Liver (tissue), 9 donors: ENCODE results near the gene FOXK1. TPM values are rescaled to one million over a fixed set of nuclear protein-coding genes. Genes with fewer than 3 reads are reported as not detected.

ENCODE experiments used
- DNase-seq: peaks from one replicate; pipeline ENCODE4 v3.0.0-alpha.2; 2017; ENCODE audit warnings: low spot score
- H3K27ac ChIP-seq, 2 donors: one replicate each; pipeline ENCODE4 v1.7.0; 2013; ENCODE audit warnings: inconsistent platforms in 2 of 2, low read length in 2 of 2, control low read depth in 1 of 2, low read depth in 1 of 2, mild to moderate bottlenecking in 1 of 2
- H3K27me3 ChIP-seq, 4 donors: one replicate each; pipeline versions ENCODE4 v1.6.1 to v1.7.0; 2013; ENCODE audit warnings: low read length in 3 of 4, inconsistent platforms in 1 of 4, mild to moderate bottlenecking in 1 of 4, moderate library complexity in 1 of 4; ENCODE audit not compliant: control insufficient read depth in 4 of 4, insufficient read depth in 4 of 4
- H3K36me3 ChIP-seq, 4 donors: one replicate each; pipeline versions ENCODE4 v1.6.1 to v1.7.0; 2013; ENCODE audit warnings: low read length in 3 of 4, mild to moderate bottlenecking in 3 of 4, low read depth in 1 of 4, moderate library complexity in 1 of 4; ENCODE audit not compliant: control insufficient read depth in 4 of 4, insufficient read depth in 3 of 4
- H3K4me1 ChIP-seq, 4 donors: one replicate each; pipeline versions ENCODE4 v1.6.1 to v1.7.0; 2013; ENCODE audit warnings: low read length in 3 of 4, mild to moderate bottlenecking in 3 of 4, moderate library complexity in 1 of 4; ENCODE audit not compliant: control insufficient read depth in 4 of 4, insufficient read depth in 4 of 4
- H3K4me3 ChIP-seq, 3 donors: one replicate each; pipeline versions ENCODE4 v1.6.1 to v1.7.0; 2013; ENCODE audit warnings: low read length in 3 of 3, control low read depth in 1 of 3, low read depth in 1 of 3, mild to moderate bottlenecking in 1 of 3
- H3K9ac ChIP-seq, 2 donors: one replicate each; pipeline ENCODE4 v1.7.0; 2013; ENCODE audit warnings: low read length in 2 of 2, mild to moderate bottlenecking in 2 of 2, moderate library complexity in 2 of 2, control low read depth in 1 of 2, low read depth in 1 of 2
- H3K9me3 ChIP-seq, 4 donors: one replicate each; pipeline versions ENCODE4 v1.6.1 to v1.7.0; 2013; ENCODE audit warnings: low read length in 3 of 4; ENCODE audit not compliant: control insufficient read depth in 4 of 4
- ATF3 ChIP-seq: IDR thresholded peaks from 2 replicates; pipeline ENCODE4 v1.6.1; 2016; ENCODE audit warnings: antibody characterized with exemption
- EGR1 ChIP-seq, 2 donors: IDR thresholded peaks; 2 replicates each; pipeline ENCODE4 v1.6.1; 2016 to 2018; ENCODE audit warnings: antibody characterized with exemption in 2 of 2, low read depth in 2 of 2
- FOXA1 ChIP-seq: IDR thresholded peaks from 2 replicates; pipeline ENCODE4 v1.6.1; 2016; ENCODE audit warnings: antibody characterized with exemption
- FOXA2 ChIP-seq: IDR thresholded peaks from 2 replicates; pipeline ENCODE4 v1.6.1; 2016; ENCODE audit warnings: antibody characterized with exemption
- GABPA ChIP-seq, 2 donors: IDR thresholded peaks in 1 of 2; conservative IDR thresholded peaks in 1 of 2; 2 replicates each; pipeline ENCODE4 v1.6.1; 2016; ENCODE audit warnings: antibody characterized with exemption in 2 of 2, mild to moderate bottlenecking in 1 of 2, moderate library complexity in 1 of 2
- HNF4A ChIP-seq, 2 donors: conservative IDR thresholded peaks; 2 replicates each; pipeline ENCODE4 v1.6.1; 2016; ENCODE audit warnings: antibody characterized with exemption in 2 of 2, mild to moderate bottlenecking in 2 of 2
- HNF4G ChIP-seq: IDR thresholded peaks from 2 replicates; pipeline ENCODE4 v1.6.1; 2016; ENCODE audit warnings: antibody characterized with exemption
- JUND ChIP-seq, 2 donors: IDR thresholded peaks; 2 replicates each; pipeline ENCODE4 v1.6.1; 2016; ENCODE audit warnings: antibody characterized with exemption in 2 of 2
- NR2F2 ChIP-seq: IDR thresholded peaks from 2 replicates; pipeline ENCODE4 v1.6.1; 2016; ENCODE audit warnings: antibody characterized with exemption
- RAD21 ChIP-seq, 2 donors: IDR thresholded peaks; 2 replicates each; pipeline ENCODE4 v1.6.1; 2016; ENCODE audit warnings: antibody characterized with exemption in 2 of 2, mild to moderate bottlenecking in 2 of 2
- RXRA ChIP-seq, 2 donors: IDR thresholded peaks; 2 replicates each; pipeline ENCODE4 v1.6.1; 2017 to 2018; ENCODE audit warnings: antibody characterized with exemption in 2 of 2, mild to moderate bottlenecking in 1 of 2
- SP1 ChIP-seq: IDR thresholded peaks from 2 replicates; pipeline ENCODE4 v1.6.1; 2018; ENCODE audit warnings: antibody characterized with exemption, mild to moderate bottlenecking
- TAF1 ChIP-seq: conservative IDR thresholded peaks from 2 replicates; pipeline ENCODE4 v1.6.1; 2016; ENCODE audit warnings: antibody characterized with exemption, mild to moderate bottlenecking
- YY1 ChIP-seq: IDR thresholded peaks from 2 replicates; pipeline ENCODE4 v1.6.1; 2016; ENCODE audit warnings: antibody characterized with exemption, mild to moderate bottlenecking
- WGBS: extraction: QIAGEN DNeasy Blood & Tissue Kit; methylation state at CpG from one replicate; pipeline ENCODE4 v1.1.7; 2013; 5-methylcytosine and 5-hydroxymethylcytosine counted together
- polyA plus RNA-seq, 2 donors: library from polyadenylated mRNA; stranded (reverse) in 1 of 2; unstranded in 1 of 2; fragments of 200-250 nt in 1 of 2; fragments of >200 nt in 1 of 2; fragmentation: Nextera tagmentation in 1 of 2; extraction: Ambion mirVana in 1 of 2; gene quantifications; one replicate each; pipeline versions ENCODE4 v1.2.1 to v1.2.3, GENCODE V29; 2013 to 2015
- total RNA-seq, 2 donors: library from RNA; depleted of rRNA; stranded (reverse); fragments of >200 nt; gene quantifications; one replicate each; pipeline ENCODE4 v1.2.3, GENCODE V29; 2014
- TF ChIP-seq, protein P1 (sequence below): fragments of 150-350 bp; IDR thresholded peaks from 2 replicates; pipeline ENCODE4 v1.5.1; 2017; ENCODE audit warnings: improper control_type of control experiment, low read depth, low read length; ENCODE audit not compliant: missing input control
- TF ChIP-seq, protein P2 (sequence below): IDR thresholded peaks from 2 replicates; pipeline ENCODE4 v1.6.1; 2016; ENCODE audit warnings: antibody characterized with exemption, mild to moderate bottlenecking
- TF ChIP-seq, protein P3 (sequence below): IDR thresholded peaks from 2 replicates; pipeline ENCODE4 v1.6.1; 2016; ENCODE audit warnings: antibody characterized with exemption
- donor health status: healthy.
- donor health status: healthy.
- donor health status: healthy.
- donor health status: healthy.
- donor health status: healthy.

FOXK1 gene
- total and polyA plus RNA-seq, 4 donors: 1.2 to 8.5 (median 4.4) TPM

GRCh38 chr7:4689151-4689550 lies 7.1 kb downstream of the FOXK1 start:
- Histone ChIP-seq H3K9me3 (no peaks in the 10 kb centered on the region), H3K27me3 (no peaks in the 10 kb centered on the region), H3K4me3 (no peak overlapping the region), H3K36me3 (no peaks in the 10 kb centered on the region), H3K9ac (no peak overlapping the region), H3K4me1 (peaks cover 5 to 16% (median 7%) of the 10 kb centered on the region in 4 donors), H3K27ac (no peak overlapping the region)
- TF ChIP-seq SP1: no peak
- TF ChIP-seq GABPA (IDR thresholded peaks at IDR 0.05 in 1 of 2, conservative IDR thresholded peaks at IDR 0.05 in 1 of 2): no peak
- TF ChIP-seq RXRA (IDR thresholded peaks at IDR 0.05): no peak
- no peak for TF ChIP-seq JUND (IDR thresholded peaks at IDR 0.05)
- no peak for TF ChIP-seq ATF3
- TF ChIP-seq, protein P1, sequence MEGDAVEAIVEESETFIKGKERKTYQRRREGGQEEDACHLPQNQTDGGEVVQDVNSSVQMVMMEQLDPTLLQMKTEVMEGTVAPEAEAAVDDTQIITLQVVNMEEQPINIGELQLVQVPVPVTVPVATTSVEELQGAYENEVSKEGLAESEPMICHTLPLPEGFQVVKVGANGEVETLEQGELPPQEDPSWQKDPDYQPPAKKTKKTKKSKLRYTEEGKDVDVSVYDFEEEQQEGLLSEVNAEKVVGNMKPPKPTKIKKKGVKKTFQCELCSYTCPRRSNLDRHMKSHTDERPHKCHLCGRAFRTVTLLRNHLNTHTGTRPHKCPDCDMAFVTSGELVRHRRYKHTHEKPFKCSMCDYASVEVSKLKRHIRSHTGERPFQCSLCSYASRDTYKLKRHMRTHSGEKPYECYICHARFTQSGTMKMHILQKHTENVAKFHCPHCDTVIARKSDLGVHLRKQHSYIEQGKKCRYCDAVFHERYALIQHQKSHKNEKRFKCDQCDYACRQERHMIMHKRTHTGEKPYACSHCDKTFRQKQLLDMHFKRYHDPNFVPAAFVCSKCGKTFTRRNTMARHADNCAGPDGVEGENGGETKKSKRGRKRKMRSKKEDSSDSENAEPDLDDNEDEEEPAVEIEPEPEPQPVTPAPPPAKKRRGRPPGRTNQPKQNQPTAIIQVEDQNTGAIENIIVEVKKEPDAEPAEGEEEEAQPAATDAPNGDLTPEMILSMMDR: no peak
- TF ChIP-seq HNF4A (conservative IDR thresholded peaks at IDR 0.05): no peak
- TF ChIP-seq TAF1: no peak
- TF ChIP-seq, protein P2, sequence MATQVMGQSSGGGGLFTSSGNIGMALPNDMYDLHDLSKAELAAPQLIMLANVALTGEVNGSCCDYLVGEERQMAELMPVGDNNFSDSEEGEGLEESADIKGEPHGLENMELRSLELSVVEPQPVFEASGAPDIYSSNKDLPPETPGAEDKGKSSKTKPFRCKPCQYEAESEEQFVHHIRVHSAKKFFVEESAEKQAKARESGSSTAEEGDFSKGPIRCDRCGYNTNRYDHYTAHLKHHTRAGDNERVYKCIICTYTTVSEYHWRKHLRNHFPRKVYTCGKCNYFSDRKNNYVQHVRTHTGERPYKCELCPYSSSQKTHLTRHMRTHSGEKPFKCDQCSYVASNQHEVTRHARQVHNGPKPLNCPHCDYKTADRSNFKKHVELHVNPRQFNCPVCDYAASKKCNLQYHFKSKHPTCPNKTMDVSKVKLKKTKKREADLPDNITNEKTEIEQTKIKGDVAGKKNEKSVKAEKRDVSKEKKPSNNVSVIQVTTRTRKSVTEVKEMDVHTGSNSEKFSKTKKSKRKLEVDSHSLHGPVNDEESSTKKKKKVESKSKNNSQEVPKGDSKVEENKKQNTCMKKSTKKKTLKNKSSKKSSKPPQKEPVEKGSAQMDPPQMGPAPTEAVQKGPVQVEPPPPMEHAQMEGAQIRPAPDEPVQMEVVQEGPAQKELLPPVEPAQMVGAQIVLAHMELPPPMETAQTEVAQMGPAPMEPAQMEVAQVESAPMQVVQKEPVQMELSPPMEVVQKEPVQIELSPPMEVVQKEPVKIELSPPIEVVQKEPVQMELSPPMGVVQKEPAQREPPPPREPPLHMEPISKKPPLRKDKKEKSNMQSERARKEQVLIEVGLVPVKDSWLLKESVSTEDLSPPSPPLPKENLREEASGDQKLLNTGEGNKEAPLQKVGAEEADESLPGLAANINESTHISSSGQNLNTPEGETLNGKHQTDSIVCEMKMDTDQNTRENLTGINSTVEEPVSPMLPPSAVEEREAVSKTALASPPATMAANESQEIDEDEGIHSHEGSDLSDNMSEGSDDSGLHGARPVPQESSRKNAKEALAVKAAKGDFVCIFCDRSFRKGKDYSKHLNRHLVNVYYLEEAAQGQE: no peak
- TF ChIP-seq, protein P3, sequence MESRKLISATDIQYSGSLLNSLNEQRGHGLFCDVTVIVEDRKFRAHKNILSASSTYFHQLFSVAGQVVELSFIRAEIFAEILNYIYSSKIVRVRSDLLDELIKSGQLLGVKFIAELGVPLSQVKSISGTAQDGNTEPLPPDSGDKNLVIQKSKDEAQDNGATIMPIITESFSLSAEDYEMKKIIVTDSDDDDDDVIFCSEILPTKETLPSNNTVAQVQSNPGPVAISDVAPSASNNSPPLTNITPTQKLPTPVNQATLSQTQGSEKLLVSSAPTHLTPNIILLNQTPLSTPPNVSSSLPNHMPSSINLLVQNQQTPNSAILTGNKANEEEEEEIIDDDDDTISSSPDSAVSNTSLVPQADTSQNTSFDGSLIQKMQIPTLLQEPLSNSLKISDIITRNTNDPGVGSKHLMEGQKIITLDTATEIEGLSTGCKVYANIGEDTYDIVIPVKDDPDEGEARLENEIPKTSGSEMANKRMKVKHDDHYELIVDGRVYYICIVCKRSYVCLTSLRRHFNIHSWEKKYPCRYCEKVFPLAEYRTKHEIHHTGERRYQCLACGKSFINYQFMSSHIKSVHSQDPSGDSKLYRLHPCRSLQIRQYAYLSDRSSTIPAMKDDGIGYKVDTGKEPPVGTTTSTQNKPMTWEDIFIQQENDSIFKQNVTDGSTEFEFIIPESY: no peak
- no peak for TF ChIP-seq EGR1 (IDR thresholded peaks at IDR 0.05; ENCODE audit: low read depth in 2 of 2)
- TF ChIP-seq FOXA1: no peak
- no peak for TF ChIP-seq RAD21 (IDR thresholded peaks at IDR 0.05)
- no peak for TF ChIP-seq FOXA2
- no peak for TF ChIP-seq NR2F2
- no peak for TF ChIP-seq YY1
- 88% methylated on average over 12 of the region's 12 CpGs for whole genome bisulfite sequencing
- no peak for DNase-seq

DNA sequence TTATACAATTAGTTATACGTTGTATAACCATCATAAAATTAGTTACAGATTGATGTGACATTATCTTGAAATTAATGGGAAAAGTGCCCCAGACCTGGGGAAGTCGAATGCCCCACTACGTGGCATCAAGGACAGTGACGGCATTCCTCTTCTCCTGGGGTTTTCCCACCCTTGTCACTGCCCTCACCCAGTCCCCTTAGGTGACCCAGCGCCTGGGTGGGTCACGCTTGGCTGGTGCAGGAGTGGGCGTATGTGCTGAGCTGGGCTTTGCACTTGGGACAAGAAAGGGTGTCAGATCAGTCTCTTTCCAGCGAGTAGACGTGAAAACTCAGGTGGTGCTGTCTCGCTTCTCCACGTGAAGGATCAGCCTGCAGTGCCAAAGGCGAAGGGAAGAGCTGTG lies 7.6 kb downstream of the FOXK1 start:
- TF ChIP-seq HNF4G (no peak), JUND (IDR thresholded peaks at IDR 0.05) (no peak), FOXA1 (no peak)
- TF ChIP-seq, protein P2: no peak
- Histone ChIP-seq H3K4me3 (no peak overlapping the region), H3K4me1 (peaks cover 2 to 12% (median 3%) of the 10 kb centered on the region in 4 donors), H3K27ac (no peak overlapping the region), H3K27me3 (no peaks in the 10 kb centered on the region), H3K36me3 (no peaks in the 10 kb centered on the region), H3K9ac (no peak overlapping the region), H3K9me3 (no peaks in the 10 kb centered on the region)
- no peak for DNase-seq
- WGBS: 87% methylated on average over 12 of the region's 12 CpGs
